ENCODE data around the gene SORBS1.

SORBS1 gene

DNA sequence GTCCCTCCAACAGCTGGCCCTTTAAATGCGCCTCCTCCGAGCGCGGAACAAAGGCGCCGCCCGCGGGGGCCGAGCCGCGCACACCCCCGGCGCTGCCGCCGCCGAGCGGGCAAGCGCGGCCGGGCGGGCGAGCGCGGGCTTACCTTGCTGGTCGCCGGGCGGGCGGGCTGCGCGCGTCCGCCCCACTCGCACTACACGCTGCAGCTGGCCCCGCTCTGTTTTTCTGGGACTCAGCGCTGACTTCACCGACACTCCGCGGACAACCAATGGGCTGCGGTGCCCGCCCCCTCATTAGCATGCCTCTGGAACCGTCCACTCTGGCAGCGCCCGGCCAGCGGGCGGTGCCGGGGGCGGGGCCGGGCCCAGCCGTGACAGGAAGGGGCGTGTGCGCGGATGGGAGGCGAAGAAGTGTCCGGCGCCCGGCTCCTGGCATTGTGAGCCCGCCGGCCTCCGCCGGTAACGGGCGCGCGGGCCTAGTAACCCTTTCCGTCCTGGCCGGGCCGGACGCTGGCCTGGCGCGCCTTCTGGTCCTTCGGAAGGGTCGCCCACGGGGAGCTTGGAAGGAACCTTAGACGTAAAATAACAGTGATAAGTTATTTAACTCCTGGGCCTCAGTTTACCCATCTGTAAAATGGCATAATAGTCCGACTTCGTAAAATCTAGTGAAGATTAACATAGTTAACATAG, at the start of gene SORBS1:
Gene SORBS1, minus strand, starts transcription at position 195 of the 687 bp plus-strand sequence. CDS start 120,236 bp downstream, outside the sequence.
- DNase-seq (ENCODE audit: low spot score), result peak; percentile 99

DNA sequence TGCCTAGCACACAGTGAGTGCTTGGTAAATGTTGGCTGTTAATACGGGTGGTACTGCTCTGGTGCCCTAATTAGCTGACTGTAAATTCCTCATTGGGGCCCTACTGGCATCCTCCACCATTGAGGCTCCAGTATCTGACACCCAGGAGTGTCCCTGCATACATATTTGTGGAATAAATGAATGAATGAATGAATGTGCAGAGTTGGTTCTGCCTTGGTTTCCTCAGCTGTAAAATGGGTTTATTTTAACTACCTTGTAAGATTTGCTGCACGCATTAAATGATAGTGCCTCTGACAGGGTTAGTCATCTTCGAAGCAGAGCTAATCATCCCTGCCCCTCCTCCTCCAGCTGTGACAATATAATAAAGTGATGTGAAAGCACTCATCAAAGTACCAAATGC, 49.6 kb upstream of the SORBS1 start:
- DNase-seq (ENCODE audit: low spot score), result no peak

DNA sequence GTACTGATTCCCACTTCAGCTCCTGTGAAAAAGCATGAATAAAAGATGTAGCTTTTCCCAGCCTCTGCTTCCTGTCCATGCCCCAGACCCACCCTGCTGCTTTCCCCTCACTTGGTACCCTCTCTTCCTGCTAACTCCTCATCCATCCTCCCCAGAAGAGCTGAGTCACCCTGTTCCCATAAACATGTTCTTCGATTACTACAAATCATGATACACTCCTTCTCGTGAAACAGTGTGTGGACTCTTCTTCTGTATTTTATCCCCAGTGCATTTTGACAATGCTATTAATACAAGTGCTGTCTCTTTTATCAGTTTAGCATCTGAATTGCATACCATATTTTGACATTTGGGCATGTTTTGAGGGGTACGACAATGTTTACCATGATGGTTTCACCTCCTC, 45.8 kb upstream of the SORBS1 start:
- no peak for DNase-seq (ENCODE audit: low spot score)

DNA sequence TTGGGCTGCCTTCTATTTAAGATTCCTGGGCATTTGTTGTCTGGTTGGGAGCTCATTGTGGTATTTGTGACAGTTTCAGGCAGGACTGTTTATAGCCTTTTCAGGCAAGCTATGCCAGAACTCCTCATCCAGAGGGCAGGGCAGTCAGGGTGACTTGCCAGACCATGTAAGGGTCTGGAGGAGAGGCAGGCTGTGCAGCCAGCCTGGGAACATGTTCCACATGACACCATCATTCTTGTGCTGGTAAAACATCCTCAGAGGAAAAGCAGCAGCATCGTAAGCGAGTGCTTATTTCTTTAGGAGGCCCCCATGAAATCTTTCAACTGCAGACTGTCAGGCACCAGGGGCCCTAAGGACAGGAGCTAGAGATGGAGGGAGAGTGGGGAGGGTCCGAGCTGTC, 44.0 kb upstream of the SORBS1 start:
- no peak for DNase-seq (ENCODE audit: low spot score)

DNA sequence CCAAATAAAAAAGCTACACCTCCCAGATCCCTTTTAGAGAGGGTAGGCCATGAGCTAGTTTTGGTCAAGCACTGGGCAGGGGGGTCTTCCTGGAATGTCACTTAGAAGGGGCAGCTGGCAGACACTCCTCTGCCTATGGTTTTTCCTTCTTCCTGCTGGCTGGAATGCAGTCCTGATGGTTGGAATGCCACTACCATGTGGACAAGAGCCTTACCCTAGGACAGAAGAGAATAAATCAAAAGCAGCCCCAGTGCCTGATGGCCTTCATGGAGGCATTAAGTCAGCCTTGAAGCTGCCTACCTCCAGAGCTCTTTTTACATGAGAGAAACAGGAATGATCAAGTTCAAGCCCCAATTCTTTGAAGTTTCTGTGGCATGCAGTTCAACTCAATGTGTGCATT, 43.5 kb upstream of the SORBS1 start:
- DNase-seq (ENCODE audit: low spot score), result no peak

DNA sequence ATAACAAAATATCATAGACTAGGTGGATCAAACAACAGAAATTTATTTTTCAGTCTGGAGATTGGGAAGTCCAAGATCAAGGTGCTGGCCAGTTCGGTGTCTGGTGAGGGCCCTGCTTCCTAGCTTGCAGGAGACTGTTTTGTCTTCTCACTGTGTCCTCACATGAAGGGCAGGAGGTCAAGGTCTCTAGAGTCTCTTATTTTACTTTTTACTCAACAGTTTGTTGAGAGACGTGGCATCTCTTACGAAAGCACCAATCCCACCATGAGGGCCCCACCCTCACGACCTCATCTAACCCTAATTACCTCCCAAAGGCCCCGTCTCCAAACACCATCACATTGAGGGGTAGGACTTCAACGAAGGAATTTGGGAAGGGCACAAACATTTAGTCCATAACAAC, 41.2 kb upstream of the SORBS1 start:
- DNase-seq (ENCODE audit: low spot score), result no peak

DNA sequence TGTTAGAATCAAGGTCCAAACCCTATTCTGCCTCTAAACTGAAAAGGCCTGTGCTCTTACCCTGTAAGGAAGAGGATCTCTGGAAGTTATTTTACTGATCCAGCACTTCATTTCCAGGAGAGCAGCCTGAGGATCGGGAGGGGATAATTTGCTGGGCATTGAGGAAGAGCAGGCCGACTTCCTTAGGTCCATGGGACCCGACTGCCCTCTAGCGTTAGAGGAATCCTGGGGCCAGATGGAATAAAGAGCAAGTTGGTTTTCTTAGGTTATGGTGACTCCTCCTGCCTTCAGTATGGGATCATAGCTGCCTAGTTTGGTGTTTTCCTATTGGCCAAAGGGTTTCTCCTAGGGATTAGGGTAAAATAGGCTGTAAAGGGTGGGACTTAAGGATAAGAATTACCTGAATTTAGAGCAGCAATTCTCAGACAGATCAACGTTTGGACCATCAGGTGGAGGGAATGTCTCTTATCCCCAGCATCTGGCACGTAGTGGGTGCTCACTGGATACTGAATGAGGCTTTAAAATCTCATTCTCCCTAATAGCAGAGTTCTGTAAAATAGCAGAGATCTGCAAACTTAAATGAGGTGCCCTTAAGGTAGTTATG, 40.0 kb upstream of the SORBS1 start:
- DNase-seq (ENCODE audit: low spot score), result peak; percentile 89

DNA sequence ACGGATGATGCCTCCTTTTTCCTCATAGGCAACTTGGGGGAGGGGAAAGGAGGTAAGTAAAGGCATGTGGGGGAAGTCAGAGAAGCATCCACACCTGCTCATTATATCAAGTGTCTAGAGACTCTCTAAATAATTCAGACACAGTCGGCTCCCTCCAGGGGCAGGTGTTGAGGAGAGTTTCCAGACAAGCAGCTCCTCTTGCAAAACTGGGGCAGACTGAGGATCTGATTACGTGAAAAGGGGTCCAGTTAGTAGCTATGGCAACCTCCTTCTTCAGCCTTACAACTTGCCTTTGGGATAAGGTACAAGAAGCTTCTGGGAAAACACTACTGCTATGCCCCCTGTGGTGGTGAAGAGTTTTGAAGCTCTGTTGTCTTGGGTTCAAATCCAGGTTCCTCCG, 39.0 kb upstream of the SORBS1 start:
- no peak for DNase-seq (ENCODE audit: low spot score)

DNA sequence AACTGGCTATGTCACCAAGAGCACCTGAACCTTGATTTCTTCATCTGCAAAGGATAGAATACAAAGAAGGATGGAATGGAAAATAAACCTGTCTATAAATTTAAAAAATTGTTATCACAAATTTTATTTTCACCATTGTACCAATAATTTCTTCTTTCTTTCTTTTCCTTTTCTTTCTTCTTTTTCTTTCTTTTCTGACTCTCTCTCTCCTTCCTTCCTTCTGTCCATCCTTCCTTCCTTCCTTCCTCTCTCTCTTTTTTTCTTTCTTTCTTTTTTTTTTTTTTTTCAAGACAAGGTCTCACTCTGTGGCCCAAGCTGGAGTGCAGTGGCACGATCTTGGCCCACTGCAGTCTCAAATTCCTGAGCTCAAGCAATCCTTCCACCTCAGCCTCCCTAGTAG, 36.6 kb upstream of the SORBS1 start:
- DNase-seq (ENCODE audit: low spot score), result no peak

DNA sequence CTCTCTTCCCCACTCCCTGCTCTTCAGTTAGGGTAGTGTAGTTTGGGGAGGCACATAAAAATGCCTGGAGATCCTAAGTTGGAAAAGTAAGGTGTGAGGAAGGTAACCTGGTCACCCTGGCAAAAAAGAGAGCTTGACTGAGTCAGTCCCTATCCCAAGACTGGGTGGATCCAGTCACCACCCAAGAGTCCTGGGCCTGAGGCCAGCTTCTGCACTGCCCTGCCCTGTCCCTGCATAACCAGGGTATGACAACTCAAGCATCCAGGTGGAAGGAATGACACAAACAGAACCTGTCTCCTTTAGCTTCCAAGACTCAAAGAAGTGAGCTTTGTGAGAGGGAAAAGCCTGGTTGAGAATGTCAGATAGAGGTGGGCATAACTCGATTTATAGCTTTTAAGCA, 26.9 kb upstream of the SORBS1 start:
- DNase-seq (ENCODE audit: low spot score), result no peak

DNA sequence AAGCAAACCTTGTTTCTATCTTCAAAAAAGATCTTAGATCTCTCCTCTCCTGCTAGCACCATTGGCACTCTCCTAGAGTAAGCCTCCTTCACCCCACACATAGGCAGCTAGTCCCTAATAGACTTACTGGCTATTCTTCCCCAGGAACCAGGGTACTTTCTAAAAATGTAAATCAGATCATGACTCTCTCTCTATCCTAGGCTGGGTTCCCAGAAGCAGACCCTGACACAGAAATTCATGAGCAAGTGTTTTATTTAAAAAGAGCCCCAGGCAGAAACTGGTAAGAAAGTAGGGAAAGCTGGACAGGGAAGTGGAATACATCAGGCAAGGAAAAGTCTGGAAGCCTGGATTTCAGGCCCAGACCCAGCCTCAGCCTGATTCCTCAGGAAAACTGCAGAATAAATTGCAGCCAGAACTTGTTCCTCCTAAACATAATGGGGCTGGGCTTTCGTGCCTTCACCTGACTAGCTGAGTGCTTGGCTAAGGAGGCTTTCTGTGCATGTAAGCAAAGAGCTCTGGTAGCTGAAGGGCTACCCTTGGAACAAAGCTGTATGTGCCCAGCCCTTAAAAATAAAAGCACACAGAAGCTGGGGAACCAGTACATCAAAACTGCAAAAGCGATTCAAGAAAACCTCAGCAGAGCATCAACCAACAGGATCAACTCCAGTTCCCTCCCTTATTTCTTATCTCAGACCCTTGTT, 18.8 kb upstream of the SORBS1 start:
- DNase-seq (ENCODE audit: low spot score), result no peak

DNA sequence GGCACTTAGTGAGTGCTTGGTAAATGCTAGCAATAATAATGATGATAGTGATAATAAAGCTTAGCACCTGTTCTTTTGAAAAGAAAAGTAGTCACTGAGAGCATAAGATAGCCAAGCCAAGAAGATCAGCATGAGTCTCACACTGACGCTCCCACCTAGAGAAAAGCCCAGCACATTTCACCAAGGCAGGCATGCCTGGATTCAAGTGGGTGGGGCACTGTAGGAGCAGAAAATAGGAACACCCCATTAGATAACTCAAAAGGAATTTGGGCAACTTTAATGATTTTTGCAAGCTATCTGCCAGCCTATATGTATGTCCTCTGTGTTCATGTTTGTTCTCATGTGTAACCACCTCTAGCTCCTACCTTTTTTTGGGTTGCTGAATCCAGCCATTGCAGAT, 18.1 kb upstream of the SORBS1 start:
- DNase-seq (ENCODE audit: low spot score), result no peak

DNA sequence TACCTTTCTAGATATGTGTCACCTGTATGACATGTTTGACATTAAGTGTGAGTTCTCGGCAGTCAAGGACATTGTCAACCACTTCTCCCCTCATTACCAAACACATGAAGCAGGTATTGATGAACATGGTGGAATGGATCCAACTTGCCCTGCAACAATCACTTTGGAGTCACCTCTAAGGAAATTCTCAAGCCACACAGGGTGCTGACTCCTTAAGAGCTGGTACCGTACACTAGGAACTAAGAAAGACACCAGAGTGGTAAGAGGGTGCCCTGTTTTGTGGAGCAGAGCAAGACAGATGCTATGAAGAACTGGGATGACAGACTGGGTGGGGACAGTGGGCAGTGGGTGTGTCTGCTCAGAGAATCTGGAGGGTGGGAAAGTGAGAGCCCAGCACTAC, 17.4 kb upstream of the SORBS1 start:
- DNase-seq (ENCODE audit: low spot score), result no peak

DNA sequence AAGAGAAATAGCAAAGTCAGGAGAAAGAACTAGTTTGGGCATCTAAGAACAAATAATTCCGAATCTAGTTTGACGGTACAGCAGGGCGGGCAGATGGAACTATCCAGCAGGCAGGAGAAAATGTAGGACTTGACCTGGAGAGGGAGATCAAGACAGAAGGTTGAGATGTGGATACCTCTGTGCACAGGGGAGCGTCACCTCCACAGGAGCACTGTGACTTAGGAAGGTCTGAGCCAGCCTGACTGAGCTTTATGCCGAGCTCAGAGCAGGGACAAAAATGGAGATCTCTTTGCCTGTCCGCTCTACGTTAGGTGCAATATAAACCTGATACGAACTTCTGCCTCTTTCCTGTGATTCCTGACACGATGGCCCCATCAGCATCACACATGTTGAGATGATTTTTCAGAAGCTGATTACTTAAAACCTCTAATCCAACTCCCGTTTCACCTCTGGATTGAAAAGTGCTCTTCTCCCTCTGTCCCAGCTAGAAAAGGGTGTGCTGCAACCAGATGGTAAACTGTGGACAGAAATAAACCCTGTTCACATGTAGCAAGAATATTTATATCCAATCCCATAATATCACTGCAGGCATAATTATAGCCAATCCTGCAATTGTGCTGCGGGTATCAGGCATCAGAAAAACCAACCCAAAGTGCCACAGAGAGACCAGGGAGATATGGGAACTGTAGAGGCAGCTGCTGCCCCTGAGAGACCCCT, 13.6 kb upstream of the SORBS1 start:
- DNase-seq (ENCODE audit: low spot score), result no peak

DNA sequence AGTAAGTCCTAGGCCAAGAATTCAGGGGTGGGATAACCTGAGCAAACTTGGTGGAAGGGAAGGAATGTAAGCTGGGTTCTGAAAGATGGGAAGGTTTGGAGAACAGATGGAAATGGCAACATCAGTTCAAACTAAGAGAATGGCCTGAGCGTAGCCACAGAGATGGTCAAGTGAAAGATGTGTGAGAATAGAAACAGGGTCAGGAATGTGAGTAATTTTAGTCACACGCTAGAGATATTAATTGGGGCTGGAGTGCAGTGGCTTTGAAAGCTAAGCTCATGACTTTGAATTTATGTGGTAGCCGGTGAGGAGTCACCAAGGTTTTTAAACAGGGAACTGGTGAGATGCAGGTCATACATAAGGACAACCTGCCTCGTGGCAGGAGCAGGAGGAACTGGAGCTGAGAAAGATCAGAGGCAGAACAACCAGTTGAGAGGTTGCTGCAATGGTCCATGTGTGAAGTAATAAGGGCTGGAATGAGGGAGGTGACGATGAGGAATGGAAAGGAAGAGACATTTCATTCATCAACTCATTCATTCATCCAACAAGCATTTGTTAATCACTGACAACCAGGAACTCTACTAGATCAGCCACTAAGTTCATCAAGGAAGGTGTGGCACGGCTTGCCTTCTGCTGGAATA, 12.9 kb upstream of the SORBS1 start:
- no peak for DNase-seq (ENCODE audit: low spot score)

DNA sequence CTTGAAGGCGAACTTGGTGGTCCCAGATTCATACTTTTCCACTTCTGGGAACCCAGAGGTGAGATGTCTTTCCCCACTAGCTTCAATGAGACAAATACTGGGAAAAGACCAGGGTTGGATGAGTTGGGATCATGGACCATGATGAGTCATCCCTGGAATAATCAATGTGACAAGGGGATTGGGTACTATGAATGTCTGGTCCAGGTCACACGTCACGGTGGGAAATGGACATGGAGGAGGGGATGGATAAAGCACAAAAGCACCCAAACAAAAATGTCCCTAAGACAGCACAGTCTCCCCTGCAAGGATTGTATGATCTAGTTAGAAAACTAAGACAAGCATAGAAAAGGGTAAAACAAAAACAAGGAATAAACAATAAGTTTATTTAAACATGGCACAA, 12.4 kb upstream of the SORBS1 start:
- DNase-seq (ENCODE audit: low spot score), result no peak

DNA sequence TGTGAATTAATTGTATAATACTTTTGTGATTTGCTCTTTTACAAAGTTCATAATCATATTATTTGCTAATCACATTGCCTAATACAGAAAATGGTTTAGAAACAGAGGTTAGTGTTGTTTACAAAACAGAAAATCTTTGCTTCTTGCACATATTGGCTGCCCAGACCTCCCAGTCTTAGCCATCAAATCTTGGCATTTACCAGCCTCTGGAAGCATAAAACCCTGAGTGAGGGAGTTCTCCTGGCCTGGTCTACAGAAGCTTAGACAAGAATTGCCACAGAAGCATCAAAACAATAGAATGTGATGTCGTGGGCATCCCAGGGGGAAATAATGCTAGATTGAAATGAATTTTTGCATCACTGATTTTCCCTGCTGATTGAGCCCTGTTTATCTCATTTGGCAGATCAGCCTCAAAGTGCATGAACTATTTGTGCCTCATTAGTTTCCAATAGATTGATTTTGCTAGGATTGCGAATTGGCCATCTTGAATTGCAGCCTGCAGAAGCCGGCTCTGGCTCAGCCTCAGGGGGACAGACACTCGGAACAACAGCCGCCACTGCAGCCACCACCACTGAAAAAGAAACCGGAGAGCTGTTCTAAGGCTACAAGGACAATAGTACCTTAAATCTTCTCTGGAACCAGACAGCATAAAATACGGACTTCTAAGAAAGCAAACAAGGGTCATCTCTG, 11.1 kb upstream of the SORBS1 start:
- DNase-seq (ENCODE audit: low spot score), result no peak

DNA sequence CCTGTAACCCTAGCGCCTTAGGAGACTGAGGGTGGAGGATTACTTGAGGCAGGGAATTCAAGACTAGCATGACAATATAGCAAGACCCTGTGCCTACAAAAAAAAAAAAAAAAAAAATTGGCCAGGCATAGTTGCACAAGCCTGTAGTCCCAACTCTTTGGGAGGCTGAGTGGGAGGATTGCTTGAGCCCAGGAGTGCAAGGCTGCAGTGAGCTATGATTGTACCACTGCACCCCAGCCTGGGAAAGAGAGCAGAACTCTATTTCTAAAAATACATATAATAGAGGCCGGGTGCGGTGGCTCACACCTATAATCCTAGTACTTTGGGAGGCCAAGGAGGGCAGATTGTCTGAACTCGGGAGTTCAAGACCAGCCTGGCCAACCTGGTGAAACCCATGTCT, 10.2 kb upstream of the SORBS1 start:
- DNase-seq (ENCODE audit: low spot score), result no peak

DNA sequence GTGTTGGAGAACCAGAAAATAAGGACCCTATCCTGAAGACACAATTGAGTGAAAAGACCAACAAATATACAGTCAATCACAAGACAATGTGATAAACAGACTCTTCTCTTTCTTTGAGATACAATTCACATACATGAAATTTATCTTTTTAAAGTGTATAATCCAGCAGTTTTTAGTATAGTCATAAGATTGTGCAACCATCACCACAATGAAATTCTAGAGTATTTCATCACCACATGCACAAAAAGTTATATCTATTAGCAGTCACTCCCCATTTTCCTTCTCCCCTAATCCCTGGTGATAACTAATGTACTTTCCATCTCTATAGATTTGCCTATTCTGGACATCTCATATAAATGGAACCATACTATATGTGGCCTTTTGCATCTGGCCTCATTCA, 8.2 kb upstream of the SORBS1 start:
- no peak for DNase-seq (ENCODE audit: low spot score)

DNA sequence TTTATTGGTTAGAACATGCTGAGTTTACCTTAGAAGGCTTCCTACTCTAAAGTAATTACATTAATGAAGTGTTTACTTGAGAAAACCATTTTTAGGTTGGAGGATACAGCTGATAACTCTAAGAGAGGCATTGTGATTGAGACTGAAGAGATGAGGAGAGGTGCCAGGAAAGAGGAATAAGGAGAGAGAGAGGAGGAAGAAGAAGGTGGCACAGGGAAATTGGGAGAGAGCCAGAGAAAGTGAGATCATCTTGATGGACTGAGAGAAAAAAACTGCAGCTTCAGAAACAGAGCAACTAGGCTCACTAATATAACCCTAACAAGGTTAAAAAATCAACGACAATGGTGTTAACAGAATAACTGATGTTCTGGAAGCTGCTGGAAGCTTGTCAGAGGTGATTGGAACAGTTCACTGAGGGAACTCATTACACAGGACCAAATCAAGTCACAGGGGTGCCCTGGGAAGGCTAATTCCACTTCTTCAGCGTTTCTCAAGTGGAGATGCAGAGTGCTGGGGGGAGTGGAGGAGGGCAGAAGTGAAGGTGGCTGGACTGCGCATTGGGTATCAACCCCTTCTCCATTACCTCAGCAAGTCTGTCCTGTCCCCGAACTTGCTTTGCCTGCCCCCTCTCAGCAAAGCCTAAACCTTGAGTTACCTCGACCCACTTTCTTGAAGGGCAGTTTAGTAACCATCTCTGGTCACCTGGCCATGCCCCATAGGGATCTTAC, 6.9 kb upstream of the SORBS1 start:
- no peak for DNase-seq (ENCODE audit: low spot score)

DNA sequence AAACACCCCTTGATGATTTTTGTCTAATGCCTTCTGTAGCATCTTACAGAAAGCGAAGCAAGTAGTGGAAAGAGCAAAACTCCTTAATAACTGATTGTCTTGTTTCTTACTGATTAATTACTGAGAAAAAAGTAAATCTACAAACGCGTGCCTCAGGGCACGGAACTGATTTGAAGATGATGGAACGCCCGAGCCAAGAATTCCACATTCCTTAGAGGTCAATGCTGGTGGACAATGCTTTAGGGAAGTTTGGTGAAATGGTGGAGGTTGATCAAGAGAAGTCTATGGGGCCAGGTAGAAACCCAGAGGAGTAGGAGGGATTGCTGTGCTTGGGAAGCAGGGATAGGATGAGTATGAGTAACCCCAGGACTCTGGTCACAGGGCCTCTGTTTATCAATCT, 5.0 kb upstream of the SORBS1 start:
- DNase-seq (ENCODE audit: low spot score), result no peak

All from iPS-NIHi11 (cell line).